Measurements from ENCODE around the gene CLIC3. TPM values are rescaled to one million over a fixed set of nuclear protein-coding genes. Genes with fewer than 3 reads are reported as not detected.

CLIC3 gene
- total RNA-seq, 1 donor from 2014 or later = not detected

GRCh38 chr9:136972743-136973142, 23.6 kb downstream of the CLIC3 start:
- Histone ChIP-seq H3K36me3 (no peaks in the 10 kb centered on the region), H4K20me1 (ENCODE audit: low read depth) (no peaks in the 10 kb centered on the region), H3K4me3 (no peak overlapping the region), H3K9ac (no peak overlapping the region), H3K27me3 (peaks cover 11% of the 10 kb centered on the region), H3K9me3 (ENCODE audit: low read depth) (no peaks in the 10 kb centered on the region), H3K79me2 (ENCODE audit: low read depth) (no peaks in the 10 kb centered on the region), H3K27ac (no peak overlapping the region), H3F3A (ENCODE audit: low read depth) (no peaks in the 10 kb centered on the region), H2AFZ (replicated peaks) (no peak overlapping the region), H3K4me2 (no peak overlapping the region), H3K4me1 (peaks cover 6% of the 10 kb centered on the region)
- H3K36me3 Mint-ChIP-seq = no peaks in the 10 kb centered on the region
- H3K9me3 Mint-ChIP-seq = no peaks in the 10 kb centered on the region
- no peak overlapping the region for H3K27ac Mint-ChIP-seq
- H3K4me1 Mint-ChIP-seq = peaks cover 2% of the 10 kb centered on the region
- TF ChIP-seq CTCF (IDR thresholded peaks at IDR 0.05) (no peak), EZH2 (IDR thresholded peaks at IDR 0.05) (no peak), EZH2phosphoT487 (IDR thresholded peaks at IDR 0.05) (no peak)
- H3K4me3 Mint-ChIP-seq = no peak overlapping the region
- DNase-seq (ENCODE audit: low spot score) = no peak
- peaks cover 5% of the 10 kb centered on the region for H3K27me3 Mint-ChIP-seq (ENCODE audit: insufficient read depth, low read depth)

GRCh38 chr9:136972335-136972734, 24.0 kb downstream of the CLIC3 start:
- TF ChIP-seq EZH2 (IDR thresholded peaks at IDR 0.05) (no peak), CTCF (IDR thresholded peaks at IDR 0.05) (no peak), EZH2phosphoT487 (IDR thresholded peaks at IDR 0.05) (no peak)
- Histone ChIP-seq H3F3A (ENCODE audit: low read depth) (no peaks in the 10 kb centered on the region), H3K9ac (no peak overlapping the region), H3K27me3 (peaks cover 7% of the 10 kb centered on the region), H3K4me2 (no peak overlapping the region), H3K27ac (no peak overlapping the region), H4K20me1 (ENCODE audit: low read depth) (no peaks in the 10 kb centered on the region), H3K4me1 (peaks cover 2% of the 10 kb centered on the region), H3K36me3 (no peaks in the 10 kb centered on the region), H3K4me3 (no peak overlapping the region), H3K9me3 (ENCODE audit: low read depth) (no peaks in the 10 kb centered on the region), H3K79me2 (ENCODE audit: low read depth) (no peaks in the 10 kb centered on the region), H2AFZ (replicated peaks) (no peak overlapping the region)
- peaks cover 5% of the 10 kb centered on the region for H3K27me3 Mint-ChIP-seq (ENCODE audit: insufficient read depth, low read depth)
- H3K4me3 Mint-ChIP-seq = no peak overlapping the region
- H3K27ac Mint-ChIP-seq = no peak overlapping the region
- H3K9me3 Mint-ChIP-seq = no peaks in the 10 kb centered on the region
- no peaks in the 10 kb centered on the region for H3K36me3 Mint-ChIP-seq
- peaks cover 2% of the 10 kb centered on the region for H3K4me1 Mint-ChIP-seq
- DNase-seq (ENCODE audit: low spot score) = no peak

GRCh38 chr9:136971746-136972145, 24.6 kb downstream of the CLIC3 start:
- H3K36me3 Mint-ChIP-seq = no peaks in the 10 kb centered on the region
- no peak overlapping the region for H3K27ac ChIP-seq
- no peak overlapping the region for H3K27ac Mint-ChIP-seq
- H4K20me1 ChIP-seq (ENCODE audit: low read depth) = no peaks in the 10 kb centered on the region
- no peaks in the 10 kb centered on the region for H3K36me3 ChIP-seq
- no peak for DNase-seq (ENCODE audit: low spot score)
- H3F3A ChIP-seq (ENCODE audit: low read depth) = no peaks in the 10 kb centered on the region
- H3K4me3 ChIP-seq = no peak overlapping the region
- H2AFZ ChIP-seq (replicated peaks) = no peak overlapping the region
- H3K4me1 Mint-ChIP-seq = peaks cover 2% of the 10 kb centered on the region
- no peak overlapping the region for H3K9ac ChIP-seq
- no peak for TF ChIP-seq EZH2phosphoT487 (IDR thresholded peaks at IDR 0.05)
- TF ChIP-seq EZH2 (IDR thresholded peaks at IDR 0.05) = no peak
- TF ChIP-seq CTCF (IDR thresholded peaks at IDR 0.05) = no peak
- H3K79me2 ChIP-seq (ENCODE audit: low read depth) = no peaks in the 10 kb centered on the region
- H3K27me3 ChIP-seq = peaks cover 1% of the 10 kb centered on the region
- no peaks in the 10 kb centered on the region for H3K4me1 ChIP-seq
- no peak overlapping the region for H3K4me3 Mint-ChIP-seq
- no peaks in the 10 kb centered on the region for H3K9me3 ChIP-seq (ENCODE audit: low read depth)
- H3K27me3 Mint-ChIP-seq (ENCODE audit: insufficient read depth, low read depth) = peaks cover 5% of the 10 kb centered on the region
- H3K9me3 Mint-ChIP-seq = no peaks in the 10 kb centered on the region
- H3K4me2 ChIP-seq = no peak overlapping the region
